ENCODE results near the gene GMPPB. TPM values are rescaled to one million over a fixed set of nuclear protein-coding genes. Genes with fewer than 3 reads are reported as not detected.

The GMPPB gene
- total RNA-seq, 1 experiment from 2014 or later, result 28.0 TPM

DNA sequence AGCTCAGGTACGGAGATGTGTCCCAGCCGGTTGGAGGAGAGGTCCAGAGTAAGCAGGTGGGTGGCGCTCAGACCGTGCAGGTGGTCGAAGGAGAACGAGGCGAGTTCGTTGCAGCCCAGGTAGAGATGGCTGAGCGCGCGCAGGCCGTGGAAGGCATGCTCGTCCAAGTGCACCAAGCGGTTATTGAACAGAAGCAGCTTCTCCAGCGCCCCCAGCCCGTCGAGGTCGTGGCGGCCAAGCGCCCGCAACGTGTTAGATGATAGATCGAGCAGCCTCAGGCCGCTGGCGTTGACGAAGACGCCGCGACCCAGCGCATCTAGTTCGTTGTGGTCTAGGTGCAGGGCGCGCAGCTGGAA, 4.9 kb downstream of the GMPPB start:
- no peaks in the 10 kb centered on the region for H3K9me3 Mint-ChIP-seq
- TF ChIP-seq NFE2L1 (CRISPR knock-in tag; IDR thresholded peaks at IDR 0.05), result 0 out of 2 replicates have a peak, but pooled peaks have one; percentile 26
- TF ChIP-seq, protein P1, sequence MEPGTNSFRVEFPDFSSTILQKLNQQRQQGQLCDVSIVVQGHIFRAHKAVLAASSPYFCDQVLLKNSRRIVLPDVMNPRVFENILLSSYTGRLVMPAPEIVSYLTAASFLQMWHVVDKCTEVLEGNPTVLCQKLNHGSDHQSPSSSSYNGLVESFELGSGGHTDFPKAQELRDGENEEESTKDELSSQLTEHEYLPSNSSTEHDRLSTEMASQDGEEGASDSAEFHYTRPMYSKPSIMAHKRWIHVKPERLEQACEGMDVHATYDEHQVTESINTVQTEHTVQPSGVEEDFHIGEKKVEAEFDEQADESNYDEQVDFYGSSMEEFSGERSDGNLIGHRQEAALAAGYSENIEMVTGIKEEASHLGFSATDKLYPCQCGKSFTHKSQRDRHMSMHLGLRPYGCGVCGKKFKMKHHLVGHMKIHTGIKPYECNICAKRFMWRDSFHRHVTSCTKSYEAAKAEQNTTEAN (CRISPR knock-in tag; IDR thresholded peaks at IDR 0.05), result peak; percentile 70; the same call in 1 of the 2 replicates
- no peak for TF ChIP-seq CTCF (IDR thresholded peaks at IDR 0.05)
- TF ChIP-seq, protein P2, sequence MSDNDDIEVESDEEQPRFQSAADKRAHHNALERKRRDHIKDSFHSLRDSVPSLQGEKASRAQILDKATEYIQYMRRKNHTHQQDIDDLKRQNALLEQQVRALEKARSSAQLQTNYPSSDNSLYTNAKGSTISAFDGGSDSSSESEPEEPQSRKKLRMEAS (CRISPR knock-in tag; IDR thresholded peaks at IDR 0.05), result peak; percentile 85; the same call in 1 of the 2 replicates
- TF ChIP-seq, protein P3, sequence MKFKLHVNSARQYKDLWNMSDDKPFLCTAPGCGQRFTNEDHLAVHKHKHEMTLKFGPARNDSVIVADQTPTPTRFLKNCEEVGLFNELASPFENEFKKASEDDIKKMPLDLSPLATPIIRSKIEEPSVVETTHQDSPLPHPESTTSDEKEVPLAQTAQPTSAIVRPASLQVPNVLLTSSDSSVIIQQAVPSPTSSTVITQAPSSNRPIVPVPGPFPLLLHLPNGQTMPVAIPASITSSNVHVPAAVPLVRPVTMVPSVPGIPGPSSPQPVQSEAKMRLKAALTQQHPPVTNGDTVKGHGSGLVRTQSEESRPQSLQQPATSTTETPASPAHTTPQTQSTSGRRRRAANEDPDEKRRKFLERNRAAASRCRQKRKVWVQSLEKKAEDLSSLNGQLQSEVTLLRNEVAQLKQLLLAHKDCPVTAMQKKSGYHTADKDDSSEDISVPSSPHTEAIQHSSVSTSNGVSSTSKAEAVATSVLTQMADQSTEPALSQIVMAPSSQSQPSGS (CRISPR knock-in tag; IDR thresholded peaks at IDR 0.05; ENCODE audit: borderline replicate concordance, low read depth), result no peak
- TF ChIP-seq USF2 (CRISPR knock-in tag; IDR thresholded peaks at IDR 0.05), result no peak
- 0 out of 2 replicates have a peak, but pooled peaks have one; percentile 19 for TF ChIP-seq FOXK1 (CRISPR knock-in tag; IDR thresholded peaks at IDR 0.05)
- TF ChIP-seq, protein P4, sequence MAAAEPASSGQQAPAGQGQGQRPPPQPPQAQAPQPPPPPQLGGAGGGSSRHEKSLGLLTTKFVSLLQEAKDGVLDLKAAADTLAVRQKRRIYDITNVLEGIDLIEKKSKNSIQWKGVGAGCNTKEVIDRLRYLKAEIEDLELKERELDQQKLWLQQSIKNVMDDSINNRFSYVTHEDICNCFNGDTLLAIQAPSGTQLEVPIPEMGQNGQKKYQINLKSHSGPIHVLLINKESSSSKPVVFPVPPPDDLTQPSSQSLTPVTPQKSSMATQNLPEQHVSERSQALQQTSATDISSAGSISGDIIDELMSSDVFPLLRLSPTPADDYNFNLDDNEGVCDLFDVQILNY (CRISPR knock-in tag; IDR thresholded peaks at IDR 0.05), result no peak
- 0 out of 2 replicates have a peak, but pooled peaks have one; percentile 25 for TF ChIP-seq ESRRA (CRISPR knock-in tag; IDR thresholded peaks at IDR 0.05; ENCODE audit: borderline replicate concordance)
- TF ChIP-seq, protein P5, sequence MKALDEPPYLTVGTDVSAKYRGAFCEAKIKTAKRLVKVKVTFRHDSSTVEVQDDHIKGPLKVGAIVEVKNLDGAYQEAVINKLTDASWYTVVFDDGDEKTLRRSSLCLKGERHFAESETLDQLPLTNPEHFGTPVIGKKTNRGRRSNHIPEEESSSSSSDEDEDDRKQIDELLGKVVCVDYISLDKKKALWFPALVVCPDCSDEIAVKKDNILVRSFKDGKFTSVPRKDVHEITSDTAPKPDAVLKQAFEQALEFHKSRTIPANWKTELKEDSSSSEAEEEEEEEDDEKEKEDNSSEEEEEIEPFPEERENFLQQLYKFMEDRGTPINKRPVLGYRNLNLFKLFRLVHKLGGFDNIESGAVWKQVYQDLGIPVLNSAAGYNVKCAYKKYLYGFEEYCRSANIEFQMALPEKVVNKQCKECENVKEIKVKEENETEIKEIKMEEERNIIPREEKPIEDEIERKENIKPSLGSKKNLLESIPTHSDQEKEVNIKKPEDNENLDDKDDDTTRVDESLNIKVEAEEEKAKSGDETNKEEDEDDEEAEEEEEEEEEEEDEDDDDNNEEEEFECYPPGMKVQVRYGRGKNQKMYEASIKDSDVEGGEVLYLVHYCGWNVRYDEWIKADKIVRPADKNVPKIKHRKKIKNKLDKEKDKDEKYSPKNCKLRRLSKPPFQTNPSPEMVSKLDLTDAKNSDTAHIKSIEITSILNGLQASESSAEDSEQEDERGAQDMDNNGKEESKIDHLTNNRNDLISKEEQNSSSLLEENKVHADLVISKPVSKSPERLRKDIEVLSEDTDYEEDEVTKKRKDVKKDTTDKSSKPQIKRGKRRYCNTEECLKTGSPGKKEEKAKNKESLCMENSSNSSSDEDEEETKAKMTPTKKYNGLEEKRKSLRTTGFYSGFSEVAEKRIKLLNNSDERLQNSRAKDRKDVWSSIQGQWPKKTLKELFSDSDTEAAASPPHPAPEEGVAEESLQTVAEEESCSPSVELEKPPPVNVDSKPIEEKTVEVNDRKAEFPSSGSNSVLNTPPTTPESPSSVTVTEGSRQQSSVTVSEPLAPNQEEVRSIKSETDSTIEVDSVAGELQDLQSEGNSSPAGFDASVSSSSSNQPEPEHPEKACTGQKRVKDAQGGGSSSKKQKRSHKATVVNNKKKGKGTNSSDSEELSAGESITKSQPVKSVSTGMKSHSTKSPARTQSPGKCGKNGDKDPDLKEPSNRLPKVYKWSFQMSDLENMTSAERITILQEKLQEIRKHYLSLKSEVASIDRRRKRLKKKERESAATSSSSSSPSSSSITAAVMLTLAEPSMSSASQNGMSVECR (CRISPR knock-in tag; IDR thresholded peaks at IDR 0.05; ENCODE audit: borderline replicate concordance), result 0 out of 2 replicates have a peak, but pooled peaks have one; percentile 57
- TF ChIP-seq USF1 (CRISPR knock-in tag; IDR thresholded peaks at IDR 0.05), result peak; percentile 14; the same call in 1 of the 2 replicates
- peak overlapping the region; percentile 92 for H3K4me3 Mint-ChIP-seq
- peak; percentile 61 for DNase-seq (ENCODE audit: low spot score)
- peaks cover 12% of the 10 kb centered on the region for H3K36me3 Mint-ChIP-seq
- POLR2A ChIA-PET, result interaction anchor here (0.5 to 2.0 kb wide), 6 partner anchors 15 to 1464 kb away, joined by 3 to 7 read pairs (median 6); partner anchors contain the start of gene IP6K1
- peaks cover 11% of the 10 kb centered on the region for H3K4me1 Mint-ChIP-seq
- ATAC-seq, result peak; percentile 3
- H3K27ac Mint-ChIP-seq, result peak overlapping the region; percentile 92
- no peaks in the 10 kb centered on the region for H3K27me3 Mint-ChIP-seq (ENCODE audit: low read depth)
- CTCF ChIA-PET, result interaction anchor here (0.5 to 4.4 kb wide), 21 partner anchors 10 to 402 kb away, joined by 3 to 45 read pairs (median 5); partner anchors contain the start of genes CAMKV, INKA1 and IP6K1

All from WTC11 (cell line).